GM19099 (cell line): ENCODE data around the gene TMEM164.

Experiments used
- POLR2A ChIP-seq: IDR thresholded peaks from 3 replicates; pipeline ENCODE4 v1.6.1; 2011; ENCODE audit warnings: low read depth; ENCODE audit not compliant: insufficient read length; ENCODE audit errors: extremely low read depth

Gene TMEM164

GRCh38 chrX:110178179-110178865 is 175.4 kb downstream of the TMEM164 start:
- no peak for TF ChIP-seq POLR2A

GRCh38 chrX:110180176-110180927 is 177.4 kb downstream of the TMEM164 start:
- TF ChIP-seq POLR2A = no peak

- TF ChIP-seq POLR2A = no peak
Measured at GRCh38 chrX:110180928-110181310, 178.0 kb downstream of the TMEM164 start.

GRCh38 chrX:110181459-110182137 is 178.7 kb downstream of the TMEM164 start:
- no peak for TF ChIP-seq POLR2A

- no peak for TF ChIP-seq POLR2A
Measured at GRCh38 chrX:110182362-110182761, 179.4 kb downstream of the TMEM164 start.

- no peak for TF ChIP-seq POLR2A
Measured at GRCh38 chrX:110182865-110183264, 180.0 kb downstream of the TMEM164 start.

- TF ChIP-seq POLR2A = no peak
Measured at GRCh38 chrX:110183314-110183713, 180.4 kb downstream of the TMEM164 start.

- no peak for TF ChIP-seq POLR2A
Measured at GRCh38 chrX:110188701-110189558, 186.0 kb downstream of the TMEM164 start.

- no peak for TF ChIP-seq POLR2A
Measured at GRCh38 chrX:110192516-110192915, 189.6 kb downstream of the TMEM164 start.

- TF ChIP-seq POLR2A = no peak
Measured at GRCh38 chrX:110194977-110195376, 192.1 kb downstream of the TMEM164 start.

GRCh38 chrX:110201799-110202198 is 198.9 kb downstream of the TMEM164 start:
- TF ChIP-seq POLR2A = no peak

- TF ChIP-seq POLR2A = no peak
Measured at GRCh38 chrX:110204986-110205385, 202.1 kb downstream of the TMEM164 start.

- TF ChIP-seq POLR2A = no peak
Measured at GRCh38 chrX:110208092-110208491, 205.2 kb downstream of the TMEM164 start.

GRCh38 chrX:110210417-110211139 is 207.7 kb downstream of the TMEM164 start:
- TF ChIP-seq POLR2A = no peak
